Esophagus muscularis mucosa (tissue), 4 donors: ENCODE data around the gene ABR. TPM values are rescaled to one million over a fixed set of nuclear protein-coding genes. Genes with fewer than 3 reads are reported as not detected.
A peak's percentile ranks its signal among the peaks of the same experiment; 100 is the strongest.

ENCODE experiments used
- DNase-seq: peaks from one replicate; pipeline ENCODE4 v3.0.0-alpha.2; 2017; ENCODE audit errors: extremely low spot score
- H3K27ac ChIP-seq, 4 donors: fragments of 200-600 bp; sonication (generic); replicated peaks in 1 of 4; 1 replicate in 3 of 4; 2 replicates in 1 of 4; pipeline ENCODE4 v1.5.1; 2016 to 2019; ENCODE audit warnings: mild to moderate bottlenecking in 1 of 4
- H3K27me3 ChIP-seq, 4 donors: fragments of 200-600 bp; sonication (generic); one replicate each; pipeline versions ENCODE4 v1.5.1 to v1.6.0; 2016 to 2019
- H3K36me3 ChIP-seq, 4 donors: fragments of 200-600 bp; sonication (generic); one replicate each; pipeline ENCODE4 v1.5.1; 2016 to 2019
- H3K4me1 ChIP-seq, 4 donors: fragments of 200-600 bp; sonication (generic); one replicate each; pipeline ENCODE4 v1.5.1; 2016 to 2019
- H3K4me3 ChIP-seq, 4 donors: fragments of 200-600 bp; sonication (generic); 1 replicate in 2 of 4; 2 replicates in 2 of 4; pipeline ENCODE4 v1.5.1; 2016 to 2019; ENCODE audit warnings: mild to moderate bottlenecking in 4 of 4, moderate library complexity in 1 of 4
- H3K9me3 ChIP-seq, 4 donors: fragments of 200-600 bp; sonication (generic); 1 replicate in 3 of 4; 2 replicates in 1 of 4; pipeline ENCODE4 v1.5.1; 2016 to 2019
- CTCF ChIP-seq, 3 experiments: fragments of 200-600 bp in 2 of 3; fragments of 450-650 bp in 1 of 3; sonication (generic) in 2 of 3; IDR thresholded peaks; one replicate each; pipeline ENCODE4 v1.5.1; 2017 to 2019; ENCODE audit warnings: antibody characterized with exemption in 3 of 3, mild to moderate bottlenecking in 2 of 3, moderate library complexity in 1 of 3
- EP300 ChIP-seq: sonication (generic); formaldehyde crosslinking; IDR thresholded peaks from one replicate; pipeline ENCODE4 v1.6.1; 2017; ENCODE audit warnings: antibody characterized with exemption
- POLR2A ChIP-seq: fragments of 450-650 bp; IDR thresholded peaks from one replicate; pipeline ENCODE4 v1.6.1; 2017; ENCODE audit warnings: antibody characterized with exemption, moderate library complexity, mild to moderate bottlenecking, low read depth
- POLR2AphosphoS5 ChIP-seq, 2 donors: sonication (generic); formaldehyde crosslinking; IDR thresholded peaks; one replicate each; pipeline ENCODE4 v1.6.1; 2017; ENCODE audit warnings: antibody characterized with exemption in 2 of 2
- WGBS: methylation state at CpG from one replicate; pipeline ENCODE4 v1.1.5; 2018; 5-methylcytosine and 5-hydroxymethylcytosine counted together
- intact Hi-C: fragments of 100-400 bp; cut with DNase I; formaldehyde crosslinking; loops from one replicate; pipeline ENCODE4 v1.15.1; 2023
- total RNA-seq, 4 donors: library from RNA; depleted of rRNA; stranded (reverse); fragments of >200 nt; gene quantifications; one replicate each; pipeline versions ENCODE4 v1.1.0 to v1.2.1, GENCODE V29; 2016

Gene ABR
- total RNA-seq, 4 donors from 2014 or later, result 98.4 to 142 (median 114) TPM

- intact Hi-C loops, result no loop called here
- WGBS, result 82% methylated on average over 12 of the region's 12 CpGs
- Histone ChIP-seq H3K27me3 (peaks cover 0 to 1% (median 0%) of the 10 kb centered on the region in 4 donors), H3K9me3 (no peaks in the 10 kb centered on the region), H3K4me1 (peaks cover 0 to 14% (median 13%) of the 10 kb centered on the region in 4 donors), H3K4me3 (no peak overlapping the region), H3K36me3 (no peaks in the 10 kb centered on the region), H3K27ac (no peak overlapping the region)
- no peak for TF ChIP-seq CTCF (IDR thresholded peaks at IDR 0.05)
- no peak for TF ChIP-seq POLR2AphosphoS5 (IDR thresholded peaks at IDR 0.05)
- no peak for TF ChIP-seq POLR2A
- no peak for TF ChIP-seq EP300
- DNase-seq, result no peak
These were observed 26.4 kb upstream of the ABR start for GRCh38 chr17:1206026-1206777.

GRCh38 chr17:1203967-1204291, 24.1 kb upstream of the ABR start:
- Histone ChIP-seq H3K4me3 (peak overlapping the region; percentile 61 to 65 (median 64)), H3K9me3 (no peaks in the 10 kb centered on the region), H3K27ac (peak overlapping the region; percentile 61 to 83 (median 78)), H3K27me3 (no peaks in the 10 kb centered on the region), H3K36me3 (no peaks in the 10 kb centered on the region), H3K4me1 (peaks cover 0 to 16% (median 14%) of the 10 kb centered on the region in 4 donors)
- DNase-seq, result no peak
- no peak for TF ChIP-seq POLR2A
- peak in 1 of 3 experiments; percentile 1 for TF ChIP-seq CTCF (IDR thresholded peaks at IDR 0.05)
- intact Hi-C loops, result no loop called here
- 75% methylated on average over 14 of the region's 19 CpGs for WGBS

GRCh38 chr17:1203111-1203966, 23.6 kb upstream of the ABR start:
- no peak for DNase-seq
- peak overlapping the region; percentile 61 to 65 (median 64) for H3K4me3 ChIP-seq
- intact Hi-C loops, result no loop called here
- H3K4me1 ChIP-seq, result peaks cover 2 to 22% (median 18%) of the 10 kb centered on the region in 4 donors
- peak overlapping the region; percentile 61 to 83 (median 78) for H3K27ac ChIP-seq
- H3K36me3 ChIP-seq, result no peaks in the 10 kb centered on the region
- 17% methylated on average over 6 of the region's 91 CpGs for WGBS
- H3K9me3 ChIP-seq, result no peaks in the 10 kb centered on the region
- no peaks in the 10 kb centered on the region for H3K27me3 ChIP-seq
- TF ChIP-seq CTCF (IDR thresholded peaks at IDR 0.05) (peak in 2 of 3 experiments; percentile 16 to 33), POLR2A (no peak), EP300 (no peak)

- 86% methylated on average over 5 of the region's 5 CpGs for WGBS
- H3K27me3 ChIP-seq, result no peaks in the 10 kb centered on the region
- H3K4me3 ChIP-seq, result no peak overlapping the region
- intact Hi-C loops, result no loop called here
- no peak for DNase-seq
- TF ChIP-seq EP300 (no peak), POLR2A (no peak), POLR2AphosphoS5 (IDR thresholded peaks at IDR 0.05) (no peak), CTCF (IDR thresholded peaks at IDR 0.05) (no peak)
- peaks cover 3 to 32% (median 27%) of the 10 kb centered on the region in 4 donors for H3K4me1 ChIP-seq
- no peaks in the 10 kb centered on the region for H3K36me3 ChIP-seq
- no peaks in the 10 kb centered on the region for H3K9me3 ChIP-seq
- no peak overlapping the region for H3K27ac ChIP-seq
These were observed 22.5 kb upstream of the ABR start for GRCh38 chr17:1202291-1202690.
